ENCODE data around the gene ARL6IP1.
"Not testable (repeated sequence)": the region's sequence is repeated elsewhere in the genome, so short reads cannot be mapped to it uniquely, and the experiment has no call there.

ARL6IP1 gene

DNA sequence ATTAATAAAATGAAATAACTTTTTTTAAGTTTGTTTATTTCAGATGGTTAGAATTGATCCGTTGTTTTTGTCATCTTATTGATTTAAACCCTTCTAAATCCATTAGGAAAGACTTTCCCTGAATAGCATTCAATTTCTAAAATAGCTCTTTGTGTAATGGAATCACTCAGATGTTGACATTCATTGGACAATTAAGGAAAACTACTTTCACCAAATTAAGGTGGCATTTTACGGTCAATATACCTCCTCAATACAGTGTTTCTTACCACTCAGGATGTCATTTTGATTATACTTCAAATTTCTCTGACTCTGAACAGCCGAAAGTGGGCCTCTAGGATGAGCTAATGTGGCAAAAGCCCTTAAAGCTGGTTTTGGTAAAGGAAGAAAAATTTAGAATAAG, 1.8 kb downstream of the ARL6IP1 start:
- no peak for DNase-seq (ENCODE audit: low read depth)

- no peak for DNase-seq (ENCODE audit: low read depth)
These were observed 3.6 kb downstream of the ARL6IP1 start for GRCh38 chr16:18797746-18798145.

DNA sequence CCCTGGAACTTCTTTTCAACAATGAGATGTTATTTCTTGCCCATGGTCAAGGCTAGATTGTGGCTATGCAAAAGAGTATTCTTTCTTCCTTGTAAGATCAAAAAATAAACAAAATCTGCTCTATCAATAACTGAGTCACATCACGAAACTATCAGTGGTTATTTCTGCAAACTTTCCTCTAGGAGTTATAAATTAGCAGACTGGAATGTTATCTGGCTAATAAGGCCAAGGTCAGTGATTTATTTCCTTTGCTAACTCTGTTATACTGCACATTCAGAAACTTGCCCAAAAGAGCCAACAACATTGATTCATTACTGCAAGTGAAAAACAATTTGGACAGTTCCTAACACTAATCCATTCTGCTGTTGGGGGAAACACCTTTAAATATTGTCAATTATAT, 5.0 kb downstream of the ARL6IP1 start:
- no peak for DNase-seq (ENCODE audit: low read depth)

GRCh38 chr16:18792836-18793433, 8.4 kb downstream of the ARL6IP1 start:
- DNase-seq (ENCODE audit: low read depth), result no peak

DNA sequence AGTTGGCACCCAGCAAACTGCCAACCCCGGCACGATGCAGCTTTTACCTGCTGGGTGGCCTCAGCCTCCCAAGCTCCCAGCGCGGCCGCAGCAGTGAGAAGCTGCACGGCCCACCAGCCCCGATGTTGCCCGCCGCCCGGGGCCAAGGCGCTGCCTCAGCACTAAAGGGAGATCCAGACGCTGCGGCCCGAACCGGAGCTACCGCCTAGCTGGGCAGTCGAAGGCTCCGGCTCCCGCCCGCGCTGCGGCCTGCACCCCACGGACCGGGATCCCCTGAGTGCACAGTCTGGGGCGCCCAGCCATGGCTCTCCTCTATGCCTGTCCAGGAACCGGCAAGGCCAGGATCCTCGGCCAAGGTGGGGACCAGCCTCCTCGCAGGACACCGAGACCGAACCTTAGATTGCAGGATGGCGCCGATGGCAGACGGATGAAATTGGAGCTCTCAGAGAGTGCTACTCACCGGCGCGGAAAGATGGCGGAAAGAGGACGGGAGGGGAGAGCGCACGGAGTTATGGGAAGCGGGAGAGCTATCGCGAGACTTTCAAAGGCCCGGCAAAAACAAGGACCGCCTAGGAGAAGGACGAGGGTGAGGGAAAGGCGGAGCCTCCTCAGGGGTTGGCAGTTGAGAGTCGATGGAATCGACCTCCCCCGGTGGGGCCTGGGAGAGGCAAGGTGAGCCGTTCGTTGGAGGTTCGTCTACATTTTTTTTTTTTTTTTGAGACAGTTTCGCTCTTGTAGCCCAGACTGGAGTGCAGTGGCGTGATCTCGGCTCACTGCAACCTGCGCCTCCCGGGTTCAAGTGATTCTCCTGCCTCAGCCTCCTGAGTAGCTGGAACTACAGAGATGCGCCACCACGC, 11.3 kb downstream of the ARL6IP1 start, which contains the start of gene RPS15A:
Gene RPS15A (minus strand): TSS at position 485 of the 857 bp plus-strand sequence. CDS start 1,221 bp downstream, outside the sequence.
- peak; percentile 82 for DNase-seq (ENCODE audit: low read depth)

DNA sequence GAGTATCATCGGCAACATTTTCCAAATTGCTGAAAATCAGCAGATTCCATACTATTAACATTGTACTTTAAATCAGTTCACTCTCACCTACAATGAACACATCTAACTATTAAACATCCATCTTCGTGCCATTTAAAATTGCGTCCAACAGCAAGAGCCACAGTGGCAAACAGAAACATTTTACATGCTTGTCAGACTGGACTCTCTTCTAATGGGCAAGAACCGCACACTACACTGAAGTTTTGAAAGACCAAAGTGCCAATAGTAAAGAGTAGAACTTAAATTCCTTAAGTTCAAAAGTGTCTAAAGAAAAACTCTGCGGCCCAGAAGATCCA, 11.9 kb downstream of the ARL6IP1 start:
- DNase-seq (ENCODE audit: low read depth), result no peak

DNA sequence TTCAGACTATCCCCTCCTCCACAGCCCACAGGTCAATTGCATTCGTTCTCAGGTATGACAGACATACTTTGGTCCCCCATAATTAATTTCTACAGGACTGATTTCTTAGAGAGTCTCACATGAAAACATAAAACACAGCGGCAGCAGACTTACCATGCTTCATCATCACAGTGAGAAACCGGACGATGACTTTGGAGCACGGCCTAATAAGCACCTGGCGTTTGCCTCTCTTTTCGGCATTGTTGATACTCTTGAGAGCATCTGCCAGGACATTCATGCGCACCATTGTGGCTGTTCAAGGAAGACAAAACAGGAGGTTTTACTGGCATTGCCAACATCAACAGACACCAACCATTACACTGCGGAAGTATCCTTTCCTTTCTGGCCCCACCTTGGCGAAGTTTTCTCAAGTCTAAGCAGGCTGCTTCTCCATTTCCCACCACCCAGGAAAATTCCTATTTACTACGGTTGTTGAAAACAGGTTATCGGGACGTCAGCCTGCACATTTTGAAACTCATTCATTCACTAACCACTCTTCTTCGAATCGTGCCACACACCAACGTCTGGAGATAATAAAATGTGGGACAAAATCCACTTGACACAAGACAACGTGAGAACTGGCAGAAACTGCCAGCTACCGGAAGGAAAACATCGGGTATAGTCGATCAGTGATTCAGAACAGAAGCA, 12.4 kb downstream of the ARL6IP1 start:
- no peak for DNase-seq (ENCODE audit: low read depth)

DNA sequence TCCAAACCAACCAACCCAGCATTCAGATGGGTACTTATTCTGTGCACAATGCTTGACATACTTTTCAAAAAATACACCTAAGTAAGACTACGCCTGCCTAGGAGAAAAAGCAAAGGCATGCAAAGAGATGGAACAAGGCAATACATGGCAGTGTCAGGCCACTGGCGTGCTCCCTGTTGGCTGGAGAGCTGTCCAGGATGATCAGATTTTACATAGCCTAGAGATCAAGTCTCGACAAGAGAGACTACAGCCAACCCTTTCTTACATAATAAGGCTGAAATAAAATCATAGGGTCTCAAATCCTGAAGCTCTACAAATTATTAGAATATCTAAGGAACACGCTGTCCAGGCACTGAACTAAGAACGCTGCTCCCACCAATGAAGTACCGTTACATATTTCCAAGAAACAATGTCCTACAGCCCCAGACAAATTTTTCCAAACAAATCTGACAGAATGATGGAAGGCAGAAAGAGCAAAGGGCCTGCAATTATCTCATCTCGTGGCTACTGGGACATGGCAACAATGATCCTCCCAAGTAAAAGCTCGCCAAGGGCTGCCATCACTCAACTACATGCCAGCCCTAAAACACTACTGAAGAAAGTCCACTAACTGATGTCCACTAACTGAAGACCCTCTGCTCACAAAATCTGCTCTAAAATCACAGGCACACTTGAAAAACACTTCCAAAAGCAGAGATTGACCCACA, 16.3 kb downstream of the ARL6IP1 start:
- no peak for DNase-seq (ENCODE audit: low read depth)

- DNase-seq (ENCODE audit: low read depth), result no peak
These were observed 17.7 kb downstream of the ARL6IP1 start for GRCh38 chr16:18783430-18784341.

GRCh38 chr16:18782697-18783429, 18.5 kb downstream of the ARL6IP1 start:
- DNase-seq (ENCODE audit: low read depth), result no peak

DNA sequence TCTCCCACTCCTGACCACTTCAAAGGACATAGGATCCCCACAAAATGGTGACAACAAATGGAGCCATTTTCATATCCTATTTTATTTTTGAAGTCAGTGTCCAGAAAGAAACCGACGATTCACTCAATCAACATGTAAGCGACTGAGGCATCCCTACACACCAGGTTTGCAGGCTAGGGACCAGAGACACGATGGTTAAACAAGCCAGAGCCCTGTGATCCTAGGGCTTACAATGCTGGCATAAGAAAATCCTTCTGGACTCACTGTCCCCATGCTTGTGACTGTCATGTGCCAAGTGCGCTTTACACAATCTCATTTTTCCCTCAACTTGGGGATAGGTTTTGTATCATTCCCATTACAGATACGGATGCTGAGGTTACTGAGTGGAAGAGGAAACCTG, 20.1 kb downstream of the ARL6IP1 start:
- not testable (repeated sequence) for DNase-seq (ENCODE audit: low read depth)

GRCh38 chr16:18780460-18781026, 20.8 kb downstream of the ARL6IP1 start:
- DNase-seq (ENCODE audit: low read depth), result not testable (repeated sequence)

GRCh38 chr16:18777664-18778063, 23.7 kb downstream of the ARL6IP1 start:
- DNase-seq (ENCODE audit: low read depth), result not testable (repeated sequence)

DNA sequence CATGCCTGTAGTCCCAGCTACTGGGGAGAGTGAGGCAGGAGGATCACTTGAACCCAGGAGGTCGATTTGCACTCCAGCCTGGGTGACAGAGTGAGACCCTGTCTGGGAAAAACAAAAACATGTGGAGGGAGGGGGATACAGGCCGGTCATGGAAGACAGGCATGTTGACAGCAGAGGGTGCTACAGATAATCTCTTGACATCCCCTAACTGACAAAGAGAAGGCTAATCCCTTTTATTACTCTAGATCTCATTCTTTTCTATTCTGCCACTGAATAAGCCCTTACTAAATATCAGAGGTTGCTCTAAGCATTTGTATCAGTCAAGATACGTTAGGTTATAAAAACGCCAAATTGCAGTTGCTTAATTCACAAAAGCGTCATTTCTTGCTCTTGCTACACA, 25.0 kb downstream of the ARL6IP1 start:
- not testable (repeated sequence) for DNase-seq (ENCODE audit: low read depth)

GRCh38 chr16:18774651-18775050, 26.7 kb downstream of the ARL6IP1 start:
- not testable (repeated sequence) for DNase-seq (ENCODE audit: low read depth)

GRCh38 chr16:18772171-18772570, 29.2 kb downstream of the ARL6IP1 start:
- not testable (repeated sequence) for DNase-seq (ENCODE audit: low read depth)

GRCh38 chr16:18770336-18770962, 30.9 kb downstream of the ARL6IP1 start:
- DNase-seq (ENCODE audit: low read depth), result not testable (repeated sequence)

- DNase-seq (ENCODE audit: low read depth), result not testable (repeated sequence)
These were observed 34.1 kb downstream of the ARL6IP1 start for GRCh38 chr16:18767217-18767616.

DNA sequence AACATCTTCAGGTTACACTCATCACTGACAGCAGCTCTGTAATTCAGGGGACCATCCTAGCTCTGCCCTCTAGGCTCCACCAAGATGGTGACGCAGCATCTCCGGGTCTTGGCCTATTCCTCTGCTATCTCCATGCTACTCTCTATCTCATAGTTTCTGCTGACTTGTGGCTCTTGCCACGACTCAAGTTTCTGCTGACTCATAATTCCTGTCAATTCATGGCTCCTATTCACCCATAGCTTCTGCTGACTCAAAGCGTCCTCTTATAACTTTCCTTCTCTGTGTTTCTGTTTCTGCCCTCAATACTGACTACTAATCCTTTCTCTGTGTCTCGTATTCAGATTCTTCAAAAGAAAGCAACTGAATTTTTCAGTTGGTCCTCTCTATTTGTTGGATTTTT, 38.6 kb downstream of the ARL6IP1 start:
- not testable (repeated sequence) for DNase-seq (ENCODE audit: low read depth)

All from stimulated activated CD8-positive, alpha-beta memory T cell treated with anti-CD3 and anti-CD28 coated beads, Interleukin-7, amount 100 ng/mL, for 24 hours (primary cell).